ENCODE data around the gene CSH1.

DNA sequence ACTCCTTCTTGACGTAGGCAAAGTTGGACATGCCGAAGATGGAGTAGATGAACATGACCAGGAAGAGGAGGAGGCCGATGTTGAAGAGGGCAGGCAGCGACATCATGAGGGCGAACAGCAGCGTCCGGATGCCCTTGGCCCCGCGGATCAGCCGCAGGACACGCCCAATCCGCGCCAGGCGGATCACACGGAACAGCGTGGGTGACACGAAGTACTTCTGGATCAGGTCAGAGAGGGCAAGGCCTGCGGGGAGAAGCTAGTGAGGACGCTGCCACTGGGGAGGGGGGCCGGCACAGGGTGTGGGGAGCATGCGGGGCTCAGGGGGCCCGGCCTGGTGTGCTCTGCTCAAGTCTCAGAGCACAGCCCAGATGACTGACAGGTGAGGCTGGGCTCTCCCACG is 45.4 kb upstream of the CSH1 start:
- TF ChIP-seq, protein P1, sequence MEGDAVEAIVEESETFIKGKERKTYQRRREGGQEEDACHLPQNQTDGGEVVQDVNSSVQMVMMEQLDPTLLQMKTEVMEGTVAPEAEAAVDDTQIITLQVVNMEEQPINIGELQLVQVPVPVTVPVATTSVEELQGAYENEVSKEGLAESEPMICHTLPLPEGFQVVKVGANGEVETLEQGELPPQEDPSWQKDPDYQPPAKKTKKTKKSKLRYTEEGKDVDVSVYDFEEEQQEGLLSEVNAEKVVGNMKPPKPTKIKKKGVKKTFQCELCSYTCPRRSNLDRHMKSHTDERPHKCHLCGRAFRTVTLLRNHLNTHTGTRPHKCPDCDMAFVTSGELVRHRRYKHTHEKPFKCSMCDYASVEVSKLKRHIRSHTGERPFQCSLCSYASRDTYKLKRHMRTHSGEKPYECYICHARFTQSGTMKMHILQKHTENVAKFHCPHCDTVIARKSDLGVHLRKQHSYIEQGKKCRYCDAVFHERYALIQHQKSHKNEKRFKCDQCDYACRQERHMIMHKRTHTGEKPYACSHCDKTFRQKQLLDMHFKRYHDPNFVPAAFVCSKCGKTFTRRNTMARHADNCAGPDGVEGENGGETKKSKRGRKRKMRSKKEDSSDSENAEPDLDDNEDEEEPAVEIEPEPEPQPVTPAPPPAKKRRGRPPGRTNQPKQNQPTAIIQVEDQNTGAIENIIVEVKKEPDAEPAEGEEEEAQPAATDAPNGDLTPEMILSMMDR (IDR thresholded peaks at IDR 0.05) = no peak
- TF ChIP-seq POLR2A (IDR thresholded peaks at IDR 0.05) = no peak
